ENCODE data around the gene TENM3.

DNA sequence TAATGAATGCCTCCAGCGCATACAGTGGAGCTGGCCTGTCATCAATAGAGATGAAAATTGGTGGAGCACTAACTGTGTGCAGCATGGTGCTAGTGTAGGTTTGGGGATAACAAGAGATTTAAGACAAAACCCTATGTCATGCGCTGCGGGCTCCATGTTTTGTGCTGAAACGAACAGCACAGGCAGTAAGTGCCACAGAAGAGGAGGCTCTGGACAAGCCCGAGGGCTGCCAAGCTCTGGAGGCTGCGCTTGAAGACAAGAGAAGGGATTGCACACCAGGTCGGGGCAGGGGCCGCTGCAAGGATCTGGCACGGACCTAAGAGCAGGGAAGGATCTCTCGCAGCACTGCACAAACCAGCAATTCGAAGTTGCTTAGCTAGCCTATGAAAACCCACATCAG lies 35.5 kb downstream of the TENM3 start:
- TF ChIP-seq, protein P1, sequence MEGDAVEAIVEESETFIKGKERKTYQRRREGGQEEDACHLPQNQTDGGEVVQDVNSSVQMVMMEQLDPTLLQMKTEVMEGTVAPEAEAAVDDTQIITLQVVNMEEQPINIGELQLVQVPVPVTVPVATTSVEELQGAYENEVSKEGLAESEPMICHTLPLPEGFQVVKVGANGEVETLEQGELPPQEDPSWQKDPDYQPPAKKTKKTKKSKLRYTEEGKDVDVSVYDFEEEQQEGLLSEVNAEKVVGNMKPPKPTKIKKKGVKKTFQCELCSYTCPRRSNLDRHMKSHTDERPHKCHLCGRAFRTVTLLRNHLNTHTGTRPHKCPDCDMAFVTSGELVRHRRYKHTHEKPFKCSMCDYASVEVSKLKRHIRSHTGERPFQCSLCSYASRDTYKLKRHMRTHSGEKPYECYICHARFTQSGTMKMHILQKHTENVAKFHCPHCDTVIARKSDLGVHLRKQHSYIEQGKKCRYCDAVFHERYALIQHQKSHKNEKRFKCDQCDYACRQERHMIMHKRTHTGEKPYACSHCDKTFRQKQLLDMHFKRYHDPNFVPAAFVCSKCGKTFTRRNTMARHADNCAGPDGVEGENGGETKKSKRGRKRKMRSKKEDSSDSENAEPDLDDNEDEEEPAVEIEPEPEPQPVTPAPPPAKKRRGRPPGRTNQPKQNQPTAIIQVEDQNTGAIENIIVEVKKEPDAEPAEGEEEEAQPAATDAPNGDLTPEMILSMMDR (conservative IDR thresholded peaks at IDR 0.05; ENCODE audit: low read length): no peak
- no peak for TF ChIP-seq EZH2phosphoT487 (IDR thresholded peaks at IDR 0.05; ENCODE audit: borderline replicate concordance, low read depth, low read length)

Data from OCI-LY7 (cell line).